Measurements from ENCODE around the gene LRRC66. TPM values are rescaled to one million over a fixed set of nuclear protein-coding genes. Genes with fewer than 3 reads are reported as not detected.

The LRRC66 gene
- total RNA-seq, 2 experiments from 2014 or later = 0.25 to 0.31 TPM

GRCh38 chr4:51999250-51999649 is 20.9 kb downstream of the LRRC66 start:
- no peak for DNase-seq
- Mint-ChIP-seq H3K36me3 (no peaks in the 10 kb centered on the region), H3K27ac (no peak overlapping the region), H3K27me3 (no peaks in the 10 kb centered on the region), H3K4me1 (no peaks in the 10 kb centered on the region), H3K9me3 (no peaks in the 10 kb centered on the region), H3K4me3 (no peak overlapping the region)
- ATAC-seq (ENCODE audit: low read depth) = no peak
- POLR2A ChIA-PET = no interaction called here

- Mint-ChIP-seq H3K9me3 (no peaks in the 10 kb centered on the region), H3K27ac (no peak overlapping the region), H3K4me3 (no peak overlapping the region), H3K27me3 (no peaks in the 10 kb centered on the region), H3K36me3 (no peaks in the 10 kb centered on the region), H3K4me1 (no peaks in the 10 kb centered on the region)
- POLR2A ChIA-PET = no interaction called here
- ATAC-seq (ENCODE audit: low read depth) (no peak), DNase-seq (no peak)
Observed at GRCh38 chr4:51998837-51999236, 21.3 kb downstream of the LRRC66 start.

- no peak overlapping the region for H3K4me3 Mint-ChIP-seq
- H3K27me3 Mint-ChIP-seq = no peaks in the 10 kb centered on the region
- no peaks in the 10 kb centered on the region for H3K9me3 Mint-ChIP-seq
- H3K36me3 Mint-ChIP-seq = no peaks in the 10 kb centered on the region
- no peak for ATAC-seq (ENCODE audit: low read depth)
- H3K4me1 Mint-ChIP-seq = no peaks in the 10 kb centered on the region
- POLR2A ChIA-PET = no interaction called here
- no peak for DNase-seq
- H3K27ac Mint-ChIP-seq = no peak overlapping the region
Observed at GRCh38 chr4:51997647-51998046, 22.5 kb downstream of the LRRC66 start.

GRCh38 chr4:51995647-51996220 is 24.4 kb downstream of the LRRC66 start:
- no peaks in the 10 kb centered on the region for H3K27me3 Mint-ChIP-seq
- no peaks in the 10 kb centered on the region for H3K36me3 Mint-ChIP-seq
- POLR2A ChIA-PET = no interaction called here
- no peaks in the 10 kb centered on the region for H3K9me3 Mint-ChIP-seq
- no peak for ATAC-seq (ENCODE audit: low read depth)
- H3K4me1 Mint-ChIP-seq = no peaks in the 10 kb centered on the region
- no peak overlapping the region for H3K4me3 Mint-ChIP-seq
- no peak overlapping the region for H3K27ac Mint-ChIP-seq
- DNase-seq = no peak

GRCh38 chr4:51965862-51966261 is 54.3 kb downstream of the LRRC66 start:
- Mint-ChIP-seq H3K9me3 (no peaks in the 10 kb centered on the region), H3K27ac (no peak overlapping the region), H3K4me3 (no peak overlapping the region), H3K27me3 (peaks cover 8% of the 10 kb centered on the region), H3K4me1 (no peaks in the 10 kb centered on the region), H3K36me3 (no peaks in the 10 kb centered on the region)
- ATAC-seq (ENCODE audit: low read depth) (no peak), DNase-seq (no peak)
- POLR2A ChIA-PET = no interaction called here

GRCh38 chr4:51963841-51964517 is 56.2 kb downstream of the LRRC66 start:
- H3K27ac Mint-ChIP-seq = no peak overlapping the region
- ATAC-seq (ENCODE audit: low read depth) (no peak), DNase-seq (no peak)
- POLR2A ChIA-PET = no interaction called here
- no peak overlapping the region for H3K4me3 Mint-ChIP-seq
- H3K36me3 Mint-ChIP-seq = no peaks in the 10 kb centered on the region
- no peaks in the 10 kb centered on the region for H3K9me3 Mint-ChIP-seq
- H3K27me3 Mint-ChIP-seq = peaks cover 4% of the 10 kb centered on the region
- no peaks in the 10 kb centered on the region for H3K4me1 Mint-ChIP-seq

- ATAC-seq (ENCODE audit: low read depth) = no peak
- no peaks in the 10 kb centered on the region for H3K9me3 Mint-ChIP-seq
- no peaks in the 10 kb centered on the region for H3K36me3 Mint-ChIP-seq
- no peaks in the 10 kb centered on the region for H3K4me1 Mint-ChIP-seq
- no peak overlapping the region for H3K4me3 Mint-ChIP-seq
- peaks cover 4% of the 10 kb centered on the region for H3K27me3 Mint-ChIP-seq
- no peak overlapping the region for H3K27ac Mint-ChIP-seq
- DNase-seq = no peak
- POLR2A ChIA-PET = no interaction called here
Observed at GRCh38 chr4:51960486-51960885, 59.7 kb downstream of the LRRC66 start.

- Mint-ChIP-seq H3K27ac (no peak overlapping the region), H3K36me3 (no peaks in the 10 kb centered on the region), H3K27me3 (peaks cover 9% of the 10 kb centered on the region), H3K4me3 (no peak overlapping the region), H3K4me1 (no peaks in the 10 kb centered on the region), H3K9me3 (peaks cover 5% of the 10 kb centered on the region)
- ATAC-seq (ENCODE audit: low read depth) (no peak), DNase-seq (no peak)
- POLR2A ChIA-PET = no interaction called here
Observed at GRCh38 chr4:51958199-51958968, 61.8 kb downstream of the LRRC66 start.

Other genes starting within 250 kb of the LRRC66 start
- gene DCUN1D4, start 177.2 kb downstream of the LRRC66 start, total RNA-seq = 10 to 100 TPM; 44.8 to 48.4 TPM
- 10 to 100 TPM; 10.1 to 10.3 TPM for gene SGCB, start 17.9 kb upstream of the LRRC66 start, total RNA-seq
- under 1 TPM; 0.09 to 0.55 TPM for gene SPATA18, start 30.9 kb upstream of the LRRC66 start, total RNA-seq